ENCODE results near the gene CACNA2D2.

Gene CACNA2D2

GRCh38 chr3:50445919-50446318, 57.5 kb downstream of the CACNA2D2 start:
- H3K4me1 ChIP-seq (ENCODE audit: control insufficient read depth, insufficient read depth, low read length) = no peaks in the 10 kb centered on the region
- no peak for TF ChIP-seq ZNF133 (tag by site-specific recombination; IDR thresholded peaks at IDR 0.05)
- no peak for TF ChIP-seq REPIN1 (tag by site-specific recombination; IDR thresholded peaks at IDR 0.05; ENCODE audit: low read depth)
- TF ChIP-seq ZNF26 (tag by site-specific recombination; IDR thresholded peaks at IDR 0.05) = no peak
- TF ChIP-seq ZXDB (tag by site-specific recombination; IDR thresholded peaks at IDR 0.05) = no peak
- TF ChIP-seq ZFP3 (tag by site-specific recombination; IDR thresholded peaks at IDR 0.05; ENCODE audit: low read depth) = no peak
- TF ChIP-seq ZNF521 (tag by site-specific recombination; IDR thresholded peaks at IDR 0.05) = no peak
- TF ChIP-seq WT1 (tag by site-specific recombination; IDR thresholded peaks at IDR 0.05) = no peak
- no peak for TF ChIP-seq SCRT2 (tag by site-specific recombination; IDR thresholded peaks at IDR 0.05)
- no peak for TF ChIP-seq ZNF221 (tag by site-specific recombination; IDR thresholded peaks at IDR 0.05; ENCODE audit: borderline replicate concordance)
- TF ChIP-seq ZNF837 (tag by site-specific recombination; IDR thresholded peaks at IDR 0.05) = no peak
- no peak for TF ChIP-seq ZNF274 (IDR thresholded peaks at IDR 0.05; ENCODE audit: low read length)
- no peak for TF ChIP-seq ZNF274 (tag by site-specific recombination; IDR thresholded peaks at IDR 0.05; ENCODE audit: borderline replicate concordance)
- no peak for TF ChIP-seq ZNF76 (tag by site-specific recombination; IDR thresholded peaks at IDR 0.05; ENCODE audit: borderline replicate concordance, low read depth)
- no peak for TF ChIP-seq ZBTB49 (tag by site-specific recombination; IDR thresholded peaks at IDR 0.05; ENCODE audit: low read depth)
- no peak for TF ChIP-seq CTCF (tag by site-specific recombination; IDR thresholded peaks at IDR 0.05)
- TF ChIP-seq ZNF600 (tag by site-specific recombination; IDR thresholded peaks at IDR 0.05) = no peak
- no peaks in the 10 kb centered on the region for H3K9me3 ChIP-seq (ENCODE audit: control insufficient read depth, insufficient read depth, low read depth, low read length)
- no peak overlapping the region for H3K27ac ChIP-seq (ENCODE audit: extremely low read depth, low read depth, low read length)
- no peaks in the 10 kb centered on the region for H3K36me3 ChIP-seq (ENCODE audit: control insufficient read depth in 2 of 2, insufficient read depth in 1 of 2, low read length in 2 of 2)
- ChIA-PET CTCF (interaction anchor here (0.9 to 3.5 kb wide), 3 partner anchors 10 to 99 kb away, joined by 3 to 14 read pairs (median 4); no protein-coding TSS in a partner anchor), POLR2A (no interaction called here)
- H3K4me3 ChIP-seq (ENCODE audit: low read depth, low read length) = no peak overlapping the region

- ChIA-PET POLR2A (no interaction called here), CTCF (no interaction called here)
- Histone ChIP-seq H3K27ac (ENCODE audit: extremely low read depth, low read depth, low read length) (no peak overlapping the region), H3K9me3 (ENCODE audit: control insufficient read depth, insufficient read depth, low read depth, low read length) (no peaks in the 10 kb centered on the region), H3K36me3 (ENCODE audit: control insufficient read depth in 2 of 2, insufficient read depth in 1 of 2, low read length in 2 of 2) (no peaks in the 10 kb centered on the region), H3K4me1 (ENCODE audit: control insufficient read depth, insufficient read depth, low read length) (no peaks in the 10 kb centered on the region), H3K4me3 (ENCODE audit: low read depth, low read length) (no peak overlapping the region)
- TF ChIP-seq ZNF416 (tag by site-specific recombination; IDR thresholded peaks at IDR 0.05) (no peak), ATF2 (tag by site-specific recombination; IDR thresholded peaks at IDR 0.05; ENCODE audit: low read depth) (no peak), ZFP37 (tag by site-specific recombination; IDR thresholded peaks at IDR 0.05) (no peak), ZNF624 (tag by site-specific recombination; IDR thresholded peaks at IDR 0.05) (no peak), ZNF138 (tag by site-specific recombination; IDR thresholded peaks at IDR 0.05; ENCODE audit: borderline replicate concordance) (no peak), PRDM2 (tag by site-specific recombination; IDR thresholded peaks at IDR 0.05; ENCODE audit: borderline replicate concordance) (no peak)
These were observed 58.7 kb downstream of the CACNA2D2 start for GRCh38 chr3:50444782-50445181.

Data from HEK293 (cell line).